Measurements from ENCODE around the gene AK2.

- TF ChIP-seq TAF1 (IDR thresholded peaks at IDR 0.05; ENCODE audit: borderline replicate concordance, low read depth, low read length): no peak
- no peak for TF ChIP-seq POLR2A (IDR thresholded peaks at IDR 0.05; ENCODE audit: low read depth, low read length)
- TF ChIP-seq POLR2AphosphoS5 (IDR thresholded peaks at IDR 0.05; ENCODE audit: low read depth, low read length): no peak
Observed at GRCh38 chr1:33018112-33018511, 18.6 kb downstream of the AK2 start.
